ENCODE measurements around the gene ARHGAP20.

The ARHGAP20 gene

GRCh38 chr11:110530900-110531741 lies 181.1 kb downstream of the ARHGAP20 start:
- TF ChIP-seq, protein P1, sequence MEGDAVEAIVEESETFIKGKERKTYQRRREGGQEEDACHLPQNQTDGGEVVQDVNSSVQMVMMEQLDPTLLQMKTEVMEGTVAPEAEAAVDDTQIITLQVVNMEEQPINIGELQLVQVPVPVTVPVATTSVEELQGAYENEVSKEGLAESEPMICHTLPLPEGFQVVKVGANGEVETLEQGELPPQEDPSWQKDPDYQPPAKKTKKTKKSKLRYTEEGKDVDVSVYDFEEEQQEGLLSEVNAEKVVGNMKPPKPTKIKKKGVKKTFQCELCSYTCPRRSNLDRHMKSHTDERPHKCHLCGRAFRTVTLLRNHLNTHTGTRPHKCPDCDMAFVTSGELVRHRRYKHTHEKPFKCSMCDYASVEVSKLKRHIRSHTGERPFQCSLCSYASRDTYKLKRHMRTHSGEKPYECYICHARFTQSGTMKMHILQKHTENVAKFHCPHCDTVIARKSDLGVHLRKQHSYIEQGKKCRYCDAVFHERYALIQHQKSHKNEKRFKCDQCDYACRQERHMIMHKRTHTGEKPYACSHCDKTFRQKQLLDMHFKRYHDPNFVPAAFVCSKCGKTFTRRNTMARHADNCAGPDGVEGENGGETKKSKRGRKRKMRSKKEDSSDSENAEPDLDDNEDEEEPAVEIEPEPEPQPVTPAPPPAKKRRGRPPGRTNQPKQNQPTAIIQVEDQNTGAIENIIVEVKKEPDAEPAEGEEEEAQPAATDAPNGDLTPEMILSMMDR (IDR thresholded peaks at IDR 0.05) = no peak

DNA sequence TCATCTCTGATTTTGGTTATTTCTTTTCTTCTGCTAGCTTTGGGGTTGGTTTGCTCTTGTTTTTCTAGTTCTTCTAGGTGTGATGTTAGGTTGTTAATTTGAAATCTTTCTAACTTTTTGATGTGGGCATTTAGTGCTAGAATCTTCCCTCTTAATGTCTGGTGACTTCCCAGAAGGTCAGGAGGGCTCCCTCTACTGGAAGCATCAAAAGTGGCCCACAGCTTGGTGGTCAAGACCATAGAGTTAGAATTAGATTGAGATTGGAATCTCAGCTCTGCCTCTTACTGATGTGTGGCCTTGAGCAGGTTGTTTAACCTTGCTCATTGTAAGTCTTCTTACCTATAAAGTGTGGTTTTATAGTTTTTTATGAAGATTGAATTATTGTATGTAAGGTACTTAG lies 183.2 kb downstream of the ARHGAP20 start:
- TF ChIP-seq, protein P1 (IDR thresholded peaks at IDR 0.05) = peak; percentile 46; the same call in 1 of the 2 replicates

- TF ChIP-seq, protein P1 (IDR thresholded peaks at IDR 0.05) = no peak
Observed at GRCh38 chr11:110527146-110527545, 185.1 kb downstream of the ARHGAP20 start.
